Measurements from ENCODE around the gene UBE2B.
"Not testable (repeated sequence)": the region's sequence is repeated elsewhere in the genome, so short reads cannot be mapped to it uniquely, and the experiment has no call there.

Gene UBE2B

GRCh38 chr5:134370871-134371833 lies at the start of gene UBE2B:
UBE2B (plus strand) TSS chr5:134371569; CDS start chr5:134371596, 27 bp downstream.
- DNase-seq, result peak; percentile 94 to 98 (median 95)

- no peak for DNase-seq
Observed at GRCh38 chr5:134327327-134327726, 44.0 kb upstream of the UBE2B start.

GRCh38 chr5:134328619-134329018 lies 42.8 kb upstream of the UBE2B start:
- no peak for DNase-seq

GRCh38 chr5:134336833-134337232 lies 34.5 kb upstream of the UBE2B start:
- DNase-seq, result not testable (repeated sequence)

DNA sequence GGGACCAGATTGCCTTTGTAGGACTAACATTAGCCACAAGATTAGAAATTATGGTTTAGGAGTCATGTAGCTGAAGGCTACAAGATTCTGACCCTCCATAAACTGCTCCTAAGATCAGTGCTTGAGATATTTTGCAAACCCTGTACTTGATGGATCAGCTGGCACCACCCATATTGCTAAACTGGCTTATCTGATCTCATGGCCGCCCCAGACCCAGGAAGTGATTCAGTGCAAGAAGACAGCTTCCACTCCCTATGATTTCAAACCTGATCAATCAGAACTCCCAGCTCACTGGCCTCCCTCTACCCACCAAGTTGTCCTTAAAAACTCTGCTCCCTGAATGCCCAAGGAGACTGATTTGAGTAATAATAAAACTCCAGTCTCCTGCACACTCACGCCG lies 27.9 kb upstream of the UBE2B start:
- DNase-seq, result not testable (repeated sequence)

DNA sequence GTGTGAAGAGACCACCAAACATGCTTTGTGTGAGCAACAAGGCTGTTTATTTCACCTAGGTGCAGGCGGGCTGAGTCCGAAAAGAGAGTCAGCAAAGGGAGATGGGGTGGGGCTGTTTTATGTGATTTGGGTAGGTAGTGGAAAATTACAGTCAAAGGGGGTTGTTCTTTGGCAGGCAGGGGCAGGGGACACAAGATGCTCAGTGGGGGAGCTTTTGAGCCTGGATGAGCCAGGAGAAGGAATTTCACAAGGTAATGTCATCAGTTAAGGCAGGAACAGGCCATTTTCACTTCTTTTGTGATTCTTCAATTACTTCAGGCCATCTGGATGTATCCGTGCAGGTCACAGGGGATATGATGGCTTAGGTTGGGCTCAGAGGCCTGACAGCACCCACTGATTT lies 25.9 kb upstream of the UBE2B start:
- not testable (repeated sequence) for DNase-seq

DNA sequence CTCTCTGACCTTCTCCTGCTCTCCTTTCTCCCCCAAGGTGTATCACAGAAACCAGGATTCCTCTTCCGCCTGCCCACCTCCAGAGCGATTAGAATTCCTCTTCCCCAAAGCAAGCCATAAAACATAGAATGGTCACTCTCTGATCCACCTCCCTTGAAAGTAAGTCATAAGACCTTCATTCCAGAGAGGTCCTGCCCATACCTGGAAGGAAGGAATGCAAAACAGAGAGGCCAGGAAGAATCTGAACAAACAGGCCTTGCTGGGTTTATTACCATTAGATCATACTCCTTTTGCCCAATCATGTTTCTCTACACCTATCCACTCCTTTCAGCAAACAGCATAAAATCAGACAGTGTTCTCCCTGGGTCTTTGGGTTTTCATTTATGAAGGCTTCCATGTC lies 25.4 kb upstream of the UBE2B start:
- no peak for DNase-seq

DNA sequence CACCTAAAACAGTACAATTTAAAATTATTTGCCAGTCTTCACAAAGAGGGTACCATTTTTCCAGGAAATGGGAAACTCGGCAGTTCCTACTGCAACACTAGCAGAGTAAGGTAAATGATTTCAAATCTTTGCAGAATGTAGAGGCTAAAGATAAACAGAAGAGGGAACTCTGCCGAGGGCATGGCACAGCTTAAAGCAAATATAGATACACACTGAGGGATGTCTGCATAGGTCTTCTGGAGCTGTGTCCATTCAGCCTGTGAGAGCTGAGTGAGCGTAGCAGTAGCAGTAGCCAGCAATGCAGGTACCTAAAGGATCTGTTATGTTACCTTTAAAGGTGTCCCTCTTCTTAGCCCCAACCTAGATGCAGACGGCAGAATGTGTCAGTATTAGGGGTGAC lies 21.9 kb upstream of the UBE2B start:
- DNase-seq, result no peak

DNA sequence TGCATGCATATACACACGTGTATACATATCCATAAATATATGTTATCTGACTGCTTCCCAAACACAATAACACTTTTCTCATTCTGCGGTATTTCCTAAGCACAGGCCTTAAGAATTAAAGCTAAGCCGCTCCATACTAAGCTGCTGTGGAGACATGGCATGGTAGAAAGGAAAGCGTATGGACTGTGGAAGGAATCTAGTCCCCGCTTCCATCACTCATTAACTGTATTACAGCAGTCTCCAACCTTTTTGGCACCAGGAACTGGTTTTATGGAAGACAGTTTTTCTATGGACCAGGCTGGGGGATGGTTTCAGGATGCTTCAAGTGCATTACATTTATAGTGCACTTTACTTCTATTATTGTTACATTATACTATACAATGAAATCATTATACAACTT lies 15.7 kb upstream of the UBE2B start:
- no peak for DNase-seq

DNA sequence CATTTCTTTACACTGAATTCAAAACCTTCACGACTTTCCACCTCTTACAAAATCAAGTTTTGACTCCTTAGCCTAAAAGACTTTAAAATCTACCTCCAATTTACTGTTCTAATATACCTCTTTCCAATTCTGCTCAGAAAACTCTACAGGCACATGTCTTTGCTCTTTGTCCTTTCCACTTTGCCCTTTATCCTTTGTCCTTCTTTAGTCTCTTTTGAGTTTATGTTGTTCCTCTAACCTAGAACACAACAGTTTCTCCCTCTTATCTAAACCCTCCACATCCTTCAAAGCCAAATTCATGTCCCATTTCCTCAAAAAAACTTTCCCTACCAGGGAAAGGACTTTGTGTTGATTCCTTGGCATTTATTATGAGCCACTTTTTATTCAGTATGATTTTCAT lies 5.8 kb upstream of the UBE2B start:
- DNase-seq, result no peak

DNA sequence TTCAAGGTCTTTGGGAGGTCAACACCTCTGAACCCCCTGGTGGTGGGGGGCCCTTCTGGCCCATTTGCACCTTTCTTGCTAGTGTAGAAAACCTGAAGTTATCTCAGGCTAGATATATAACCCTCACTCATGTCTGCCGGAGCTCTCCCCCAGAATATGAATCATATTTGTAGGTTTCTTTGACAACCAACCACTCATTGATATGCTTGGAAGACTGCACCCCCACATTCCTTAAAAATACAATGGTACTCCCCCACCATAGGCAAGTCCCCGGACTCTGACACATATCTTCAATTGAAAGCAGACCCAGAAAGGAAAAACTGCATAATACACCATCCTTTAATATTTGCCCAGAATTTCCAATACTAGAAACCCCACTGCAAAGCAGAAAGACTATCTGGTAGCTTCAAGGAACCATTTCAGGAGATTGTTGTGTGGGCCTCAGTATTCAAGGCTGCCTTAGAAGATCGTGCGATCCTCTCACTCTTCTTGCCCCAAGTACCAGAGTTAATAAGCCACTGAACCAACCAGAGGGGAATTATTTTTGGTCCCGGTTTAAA lies 978 bp upstream of the UBE2B start:
- DNase-seq, result no peak

DNA sequence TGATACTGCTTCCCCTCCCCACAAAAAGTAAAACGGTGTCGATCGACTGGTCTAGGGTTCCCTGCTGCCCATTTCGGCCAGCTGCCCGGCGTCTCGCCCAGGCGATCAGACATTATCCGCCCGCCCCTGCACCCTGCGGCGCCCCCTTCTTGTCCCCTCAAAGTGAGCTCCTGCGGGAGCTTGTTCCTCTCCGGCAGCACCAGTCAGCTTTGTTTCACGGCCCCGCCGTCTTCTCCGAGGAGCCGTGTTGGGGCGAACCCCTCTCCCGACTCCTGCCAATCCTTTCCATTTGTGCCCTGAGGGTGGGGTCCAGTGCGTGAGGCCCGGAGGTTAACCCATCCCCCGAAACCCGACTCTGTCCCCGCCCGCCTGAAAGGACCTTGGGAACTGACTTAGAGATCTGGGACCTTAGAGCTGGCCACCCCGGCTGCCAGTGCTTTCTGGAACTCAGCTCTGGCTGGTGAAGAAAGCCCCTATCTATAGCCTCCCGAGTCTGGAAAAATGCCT lies 518 bp downstream of the UBE2B start:
- peak in 2 of 4 experiments; percentile 9 to 12 for DNase-seq

DNA sequence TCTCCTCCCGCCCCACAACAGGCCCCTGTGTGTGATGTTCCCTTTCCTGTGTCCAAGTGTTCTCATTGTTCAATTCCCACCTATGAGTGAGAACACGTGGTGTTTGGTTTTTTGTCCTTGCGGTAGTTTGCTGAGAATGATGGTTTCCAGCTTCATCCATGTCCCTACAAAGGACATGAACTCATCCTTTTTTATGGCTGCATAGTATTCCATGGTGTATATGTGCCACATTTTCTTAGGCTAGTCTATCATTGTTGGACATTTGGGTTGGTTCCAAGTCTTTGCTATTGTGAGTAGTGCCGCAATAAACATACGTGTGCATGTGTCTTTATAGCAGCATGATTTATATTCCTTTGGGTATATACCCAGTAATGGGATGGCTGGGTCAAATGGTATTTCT lies 2.3 kb downstream of the UBE2B start:
- not testable (repeated sequence) for DNase-seq

- DNase-seq, result no peak
Observed at GRCh38 chr5:134374232-134374631, 2.9 kb downstream of the UBE2B start.

GRCh38 chr5:134380346-134380745 lies 9.0 kb downstream of the UBE2B start:
- no peak for DNase-seq

- DNase-seq, result not testable (repeated sequence)
Observed at GRCh38 chr5:134382204-134382603, 10.8 kb downstream of the UBE2B start.

DNA sequence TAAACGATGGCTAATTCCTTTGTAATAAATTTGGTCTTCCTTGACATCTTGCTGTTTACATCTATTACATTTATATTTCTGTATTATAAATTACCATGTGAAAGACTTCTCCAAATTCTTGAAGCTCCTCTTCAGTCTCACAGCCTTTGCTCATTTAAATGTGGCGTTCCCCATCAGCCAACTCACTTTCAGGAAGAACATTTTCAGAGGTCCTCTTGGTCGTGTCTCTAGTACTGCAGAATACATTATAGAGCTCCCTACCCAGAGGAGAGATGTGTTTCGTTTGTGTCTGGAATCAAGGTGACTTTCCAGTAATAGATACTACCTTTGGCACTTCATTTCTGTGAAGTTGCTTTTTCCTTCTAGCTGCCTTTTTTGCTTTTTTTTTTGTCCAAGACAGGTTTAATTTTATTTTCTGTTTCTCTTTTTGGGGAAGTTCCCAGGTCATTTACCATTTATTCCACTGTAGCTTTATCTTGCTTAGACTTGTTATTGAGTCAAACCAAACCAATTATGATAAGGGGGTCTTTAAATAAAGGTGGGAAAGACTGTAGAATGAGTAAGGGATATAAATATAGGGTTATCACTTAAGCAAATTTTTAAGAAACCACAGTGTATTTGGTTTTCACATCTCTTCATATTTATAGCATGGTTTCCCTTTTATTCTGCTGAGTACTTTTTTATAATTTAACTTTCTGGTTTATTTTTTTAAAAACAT lies 12.8 kb downstream of the UBE2B start:
- no peak for DNase-seq

DNA sequence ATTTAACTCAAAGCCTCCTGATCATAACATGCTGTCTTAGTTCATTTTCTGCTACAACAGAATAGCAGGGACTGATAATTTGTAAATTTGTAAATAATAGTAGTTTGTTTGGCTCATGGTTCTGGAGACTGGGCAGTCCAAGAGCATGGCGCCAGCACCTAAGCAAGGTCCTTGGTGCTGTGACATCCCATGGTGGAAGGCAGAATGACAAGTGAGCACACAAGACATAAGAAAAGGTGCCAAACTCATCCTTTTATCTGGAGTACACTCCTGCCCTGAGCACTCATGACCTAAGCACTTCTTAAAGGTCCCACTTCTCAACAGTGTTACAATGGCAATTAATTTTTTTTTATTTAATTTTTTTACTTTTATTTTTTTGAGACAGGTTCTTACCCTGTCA lies 16.1 kb downstream of the UBE2B start:
- no peak for DNase-seq

DNA sequence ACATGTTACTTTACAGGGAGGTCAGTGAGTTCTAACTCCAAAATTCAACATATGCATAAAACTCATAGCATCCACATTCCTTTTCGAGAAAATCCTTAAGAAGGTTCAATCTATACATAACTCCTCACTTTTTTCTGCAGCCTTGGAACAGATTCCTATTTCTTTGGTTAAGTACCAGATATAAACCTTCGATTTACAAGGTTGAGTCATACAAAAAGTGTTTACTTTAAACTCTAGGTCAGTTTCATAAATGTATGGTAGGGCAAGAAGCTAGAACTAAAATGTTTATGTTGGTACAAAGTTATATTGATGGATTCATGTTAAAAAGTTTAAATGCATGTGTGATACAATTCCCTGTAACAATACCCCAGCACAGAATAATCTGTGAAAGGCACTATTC lies 20.9 kb downstream of the UBE2B start:
- no peak for DNase-seq

DNA sequence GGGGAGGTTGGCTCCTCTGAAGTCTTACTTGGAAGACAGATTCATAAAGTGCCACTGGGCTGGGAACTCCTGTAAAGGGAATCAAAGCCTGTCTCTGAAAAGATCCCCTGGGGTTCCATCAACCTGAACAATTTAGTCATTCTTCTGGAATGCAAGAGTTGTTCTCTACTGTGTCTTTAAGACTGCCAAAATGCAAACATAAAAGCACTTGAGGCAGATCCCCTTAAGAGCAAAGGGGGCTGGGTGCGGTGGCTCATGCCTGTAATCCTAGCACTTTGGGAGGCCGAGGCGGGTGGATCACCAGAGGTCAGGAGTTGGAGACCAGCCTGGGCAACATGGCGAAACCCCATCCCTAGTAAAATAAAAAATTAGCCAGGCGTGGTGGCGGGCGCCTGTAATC lies 23.6 kb downstream of the UBE2B start:
- no peak for DNase-seq

- DNase-seq, result no peak
Observed at GRCh38 chr5:134396274-134396673, 24.9 kb downstream of the UBE2B start.

- no peak for DNase-seq
Observed at GRCh38 chr5:134397196-134397595, 25.8 kb downstream of the UBE2B start.

GRCh38 chr5:134398609-134399155 lies 27.3 kb downstream of the UBE2B start:
- no peak for DNase-seq
